GM19328 (cell line): ENCODE measurements around the gene SLIT1.
"Not testable (repeated sequence)": the region's sequence is repeated elsewhere in the genome, so short reads cannot be mapped to it uniquely, and the experiment has no call there.

Experiments
- ATAC-seq: cut with Tn5 transposase; IDR thresholded peaks from one replicate; pipeline ENCODE4 v1.9.1; 2021; ENCODE audit warnings: mild to moderate bottlenecking, moderate library complexity; ENCODE audit not compliant: unreplicated experiment

Gene SLIT1

DNA sequence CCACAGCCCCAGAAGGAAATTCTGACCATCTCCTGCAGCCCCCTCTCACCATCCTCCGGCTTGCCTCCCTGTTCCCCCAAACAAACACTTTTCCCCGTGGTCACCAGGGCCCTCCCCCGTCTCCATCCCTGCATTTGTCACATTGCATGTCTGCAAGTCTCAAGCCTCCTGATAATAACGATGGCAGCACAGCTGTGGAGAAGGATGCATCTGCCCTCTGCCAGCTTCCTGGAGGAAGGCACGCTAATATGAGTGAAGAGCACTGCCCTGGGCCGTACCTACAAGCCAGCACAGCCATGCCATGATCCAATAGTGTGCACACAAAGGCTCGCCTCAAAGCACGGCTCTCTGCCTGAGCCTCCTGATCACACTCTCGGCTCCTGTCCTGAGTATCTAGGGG lies 98.5 kb downstream of the SLIT1 start:
- no peak for ATAC-seq

GRCh38 chr10:97086530-97086929 lies 99.2 kb downstream of the SLIT1 start:
- ATAC-seq = no peak

DNA sequence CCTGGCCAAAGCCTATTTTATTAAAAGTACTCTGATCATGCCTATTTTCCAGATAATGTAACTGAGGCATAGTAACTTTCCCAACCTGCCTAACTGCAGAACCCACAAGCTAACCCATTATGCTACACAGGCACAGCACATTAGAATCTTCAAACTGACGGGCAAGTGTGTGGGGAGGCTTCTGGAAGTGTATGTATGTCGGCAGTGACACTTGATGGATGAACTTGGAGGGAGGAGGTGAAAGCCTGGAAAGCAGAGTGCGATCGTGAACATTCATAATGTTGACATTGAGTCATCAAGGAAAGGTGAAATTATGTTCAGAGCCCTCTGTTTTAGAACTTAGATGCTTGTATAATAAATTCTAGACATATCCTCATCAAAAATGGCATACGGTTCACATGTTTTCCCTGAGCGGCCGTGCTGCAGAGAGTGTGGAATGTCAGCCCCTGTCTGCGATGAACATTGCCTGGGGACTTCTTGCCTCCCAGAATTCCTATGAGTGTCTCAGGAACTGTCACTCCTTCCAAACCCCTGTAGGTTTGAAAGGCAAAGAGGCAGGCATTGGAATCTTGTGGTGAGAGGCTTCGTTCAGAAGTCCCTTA lies 102.4 kb downstream of the SLIT1 start:
- no peak for ATAC-seq

DNA sequence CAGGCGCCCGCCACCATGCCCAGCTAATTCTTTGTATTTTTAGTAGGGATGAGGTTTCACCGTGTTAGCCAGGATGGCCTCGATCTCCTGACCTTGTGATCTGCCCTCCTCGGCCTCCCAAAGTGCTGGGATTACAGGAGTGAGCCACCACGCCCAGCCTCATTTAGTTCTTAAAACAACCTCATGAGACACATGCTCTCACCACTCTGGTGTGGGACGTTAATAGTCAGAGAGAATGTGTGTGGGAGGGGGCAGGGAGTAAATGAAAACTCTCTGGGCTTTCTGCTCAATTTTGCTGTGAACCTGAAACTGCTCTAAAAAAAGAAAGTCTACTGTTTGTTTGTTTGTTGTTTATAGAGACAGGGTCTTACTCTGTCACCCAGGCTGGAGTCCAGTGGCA lies 103.2 kb downstream of the SLIT1 start:
- not testable (repeated sequence) for ATAC-seq

- ATAC-seq = no peak
These were observed 104.0 kb downstream of the SLIT1 start for GRCh38 chr10:97081621-97082235.

GRCh38 chr10:97080051-97080776 lies 105.5 kb downstream of the SLIT1 start:
- ATAC-seq = no peak

GRCh38 chr10:97079448-97079847 lies 106.3 kb downstream of the SLIT1 start:
- ATAC-seq = no peak

DNA sequence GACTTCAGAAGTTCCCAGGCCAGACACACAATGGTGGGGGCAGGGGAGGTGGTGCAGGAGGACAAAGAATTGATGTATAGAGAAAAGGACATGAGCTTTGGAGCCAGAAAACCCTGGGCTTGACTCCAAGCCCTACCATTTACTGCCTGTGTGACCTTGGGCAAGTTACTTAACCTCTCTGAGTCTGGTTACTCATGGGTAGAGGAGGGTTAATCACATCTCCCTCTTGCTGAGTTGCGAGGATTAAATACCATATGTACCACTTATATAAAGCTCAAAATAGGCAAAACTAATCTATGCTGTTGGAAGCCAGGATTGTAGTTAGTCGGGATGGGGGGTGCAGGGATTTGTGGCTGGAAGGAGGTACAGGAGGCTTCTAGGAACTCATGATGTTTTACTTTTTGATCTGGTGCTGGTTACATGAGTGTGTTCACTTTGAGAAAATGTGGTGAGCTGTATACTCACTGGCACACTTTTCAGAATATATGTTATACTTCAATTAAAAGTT lies 106.8 kb downstream of the SLIT1 start:
- ATAC-seq = no peak

GRCh38 chr10:97078261-97078937 lies 107.4 kb downstream of the SLIT1 start:
- ATAC-seq = no peak

- ATAC-seq = no peak
These were observed 109.0 kb downstream of the SLIT1 start for GRCh38 chr10:97076781-97077180.

DNA sequence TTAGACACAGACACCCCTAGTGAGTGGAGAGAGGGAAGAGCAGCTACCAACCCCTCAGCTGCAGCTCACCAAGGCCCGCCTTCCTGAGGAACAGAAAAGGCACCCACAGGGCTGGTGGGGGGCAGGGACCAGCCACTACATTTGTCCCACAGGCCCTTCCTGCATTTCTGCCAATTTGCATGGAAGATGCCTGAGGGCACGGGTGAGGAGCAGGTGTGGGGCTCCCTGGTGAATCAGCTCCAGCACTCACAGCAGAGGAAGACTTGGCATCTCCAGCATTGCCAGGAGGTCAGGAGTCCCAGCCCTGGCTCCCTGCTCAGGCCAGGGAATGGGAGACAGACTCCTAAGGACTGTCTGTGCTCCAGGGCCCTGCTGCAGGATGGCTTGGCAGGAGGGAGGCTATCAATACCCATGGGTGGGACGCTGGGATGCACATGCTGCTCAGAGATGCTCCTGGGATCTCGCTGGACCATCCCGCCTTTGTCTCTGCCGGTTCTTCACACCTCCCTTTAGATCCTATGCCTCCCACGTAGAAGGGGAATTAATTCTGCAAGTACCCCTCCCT lies 109.7 kb downstream of the SLIT1 start:
- no peak for ATAC-seq

DNA sequence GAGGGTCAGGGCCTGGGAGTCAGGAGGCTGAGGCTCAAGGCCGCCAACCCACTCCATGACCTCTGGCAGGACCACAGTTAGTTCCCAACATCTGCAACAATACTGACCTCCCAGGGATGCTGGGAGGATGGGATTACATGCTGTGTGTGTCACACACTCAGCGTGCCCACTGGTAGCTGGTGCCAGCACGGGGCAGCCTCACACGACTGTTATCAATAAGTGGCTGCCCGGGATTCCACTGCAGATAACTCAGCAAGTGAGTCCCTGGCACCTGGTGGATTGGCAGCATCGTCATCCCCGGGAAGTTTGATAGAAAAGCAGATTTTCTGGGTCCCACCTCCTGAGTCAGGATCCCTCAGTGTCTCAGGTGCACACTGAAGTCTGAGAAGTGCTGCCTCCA lies 110.3 kb downstream of the SLIT1 start:
- ATAC-seq = no peak

DNA sequence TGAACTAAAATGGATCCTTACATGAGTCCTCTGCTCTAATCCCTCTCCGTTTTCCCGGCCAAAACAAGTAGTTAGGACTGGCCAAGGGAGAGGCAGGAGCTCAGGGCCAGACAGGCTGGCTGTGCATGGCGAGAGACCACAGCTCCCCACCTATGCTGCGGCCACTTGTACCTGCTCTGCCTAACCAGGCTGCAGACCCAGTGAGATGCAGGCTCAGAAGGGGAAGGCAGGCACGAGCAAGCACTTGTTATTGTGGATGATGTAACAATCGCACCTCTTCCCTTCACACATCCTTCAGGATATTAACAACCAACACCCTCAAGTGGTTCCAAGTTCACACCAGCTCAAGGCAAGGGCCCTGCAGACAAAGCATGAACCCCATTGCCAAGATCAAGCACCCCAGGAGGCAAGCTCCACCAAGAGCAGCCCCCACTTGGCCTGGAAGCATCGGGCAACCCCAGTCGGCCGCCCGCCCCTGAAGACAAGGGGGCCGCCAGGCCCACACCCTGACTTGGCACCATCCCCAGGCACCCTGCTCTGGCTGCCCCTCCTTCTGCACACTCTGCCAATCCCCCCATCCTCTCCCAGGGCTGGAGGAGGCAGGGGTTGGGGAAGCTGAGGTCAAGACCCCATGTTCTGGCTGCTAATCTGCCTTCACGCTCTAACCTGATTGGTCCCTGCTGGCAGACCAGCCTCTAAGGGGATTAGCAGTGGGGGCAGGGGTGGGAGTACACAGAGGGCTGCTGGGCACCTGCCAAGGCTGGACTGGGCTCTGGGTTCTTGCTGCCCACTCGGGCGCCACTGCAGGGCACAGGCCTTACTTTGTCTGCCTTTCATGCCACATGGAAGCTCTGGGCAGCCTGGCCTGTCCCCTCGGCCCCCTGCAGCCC lies 111.3 kb downstream of the SLIT1 start:
- ATAC-seq = no peak

GRCh38 chr10:97072851-97073665 lies 112.7 kb downstream of the SLIT1 start:
- ATAC-seq = no peak

- ATAC-seq = no peak
These were observed 114.3 kb downstream of the SLIT1 start for GRCh38 chr10:97071496-97071895.

GRCh38 chr10:97069576-97070362 lies 116.0 kb downstream of the SLIT1 start:
- no peak for ATAC-seq

GRCh38 chr10:97069026-97069425 lies 116.7 kb downstream of the SLIT1 start:
- no peak for ATAC-seq

GRCh38 chr10:97067716-97068391 lies 117.9 kb downstream of the SLIT1 start:
- no peak for ATAC-seq
